Motor neuron (in vitro differentiated cells): ENCODE data around the gene RAPGEF5. TPM values are rescaled to one million over a fixed set of nuclear protein-coding genes. Genes with fewer than 3 reads are reported as not detected.
A peak's percentile ranks its signal among the peaks of the same experiment; 100 is the strongest.

Experiments used
- ATAC-seq, 8 experiments: fragments of 200-7000 bp; cut with Tn5 transposase; replicated peaks in 6 of 8; 2 replicates each; pipeline ENCODE4 v1.8.0; 2021; ENCODE audit warnings: mild to moderate bottlenecking in 8 of 8, moderate library complexity in 8 of 8
- H3K27ac ChIP-seq, 2 donors: fragments of 250-450 bp; sonication (Bioruptor Pico); 2 replicates each; pipeline ENCODE4 v1.9.0; 2021; ENCODE audit warnings: antibody characterized with exemption in 2 of 2, mild to moderate bottlenecking in 2 of 2, moderate library complexity in 1 of 2
- H3K4me1 ChIP-seq, 2 donors: fragments of 250-450 bp; sonication (Bioruptor Pico); replicated peaks in 1 of 2; 2 replicates each; pipeline ENCODE4 v1.6.1; 2021; ENCODE audit warnings: antibody characterized with exemption in 2 of 2, mild to moderate bottlenecking in 2 of 2, moderate library complexity in 1 of 2
- H3K4me3 ChIP-seq, 5 donors: fragments of 250-450 bp; sonication (Bioruptor Pico); 2 replicates each; pipeline ENCODE4 v1.9.0; 2021; ENCODE audit warnings: antibody characterized with exemption in 5 of 5, mild to moderate bottlenecking in 5 of 5, moderate library complexity in 4 of 5
- WGBS, 10 experiments: fragments of 450-650 bp; shearing (Covaris generic); methylation state at CpG; one replicate each; pipeline ENCODE4 v1.0.0; 2022; 5-methylcytosine and 5-hydroxymethylcytosine counted together
- in situ Hi-C, 9 experiments: fragments of 400-800 bp; cut with MboI; loops; one replicate each; pipeline ENCODE4 v1.15.0; 2021; ENCODE audit warnings: low sequenced_read_pairs in 9 of 9, low pct_unique_long_range_greater_than_20kb in 2 of 9; ENCODE audit not compliant: unreplicated experiment in 9 of 9
- total RNA-seq, 8 experiments: library from RNA; unstranded; fragments of 300-600 nt; gene quantifications; 2 replicates each; pipeline versions ENCODE4 v1.2.3 to v1.2.4, GENCODE V29; 2022

The RAPGEF5 gene
- total RNA-seq, 8 experiments from 2014 or later, result 4.6 to 22.2 (median 14.2) TPM

- Histone ChIP-seq H3K4me3 (no peak overlapping the region), H3K4me1 (no peaks in the 10 kb centered on the region), H3K27ac (no peak overlapping the region)
- in situ Hi-C loops, result no loop called here
- 0 to 81% (median 62%) methylated on average over 1 to 11 of the region's 13 CpGs; no CpG with 5 or more reads in 1 of the 10 experiments for WGBS, 10 experiments
- ATAC-seq, result peak in 5 of 8 experiments; percentile 38 to 99 (median 49)
Observed at GRCh38 chr7:22393913-22394729, 37.2 kb upstream of the RAPGEF5 start.

GRCh38 chr7:22390516-22390915 is 33.6 kb upstream of the RAPGEF5 start:
- WGBS, 10 experiments, result 0 to 83% (median 43%) methylated on average over 1 of the region's 1 CpG; no CpG with 5 or more reads in 5 of the 10 experiments
- H3K4me1 ChIP-seq, result no peaks in the 10 kb centered on the region
- in situ Hi-C loops, result no loop called here
- no peak overlapping the region for H3K27ac ChIP-seq
- no peak overlapping the region for H3K4me3 ChIP-seq
- no peak for ATAC-seq

- 67 to 93% (median 84%) methylated on average over 1 to 2 of the region's 2 CpGs; no CpG with 5 or more reads in 3 of the 10 experiments for WGBS, 10 experiments
- in situ Hi-C loops, result no loop called here
- no peaks in the 10 kb centered on the region for H3K4me1 ChIP-seq
- no peak for ATAC-seq
- no peak overlapping the region for H3K27ac ChIP-seq
- no peak overlapping the region for H3K4me3 ChIP-seq
Observed at GRCh38 chr7:22389892-22390291, 32.9 kb upstream of the RAPGEF5 start.

- WGBS, 10 experiments, result 0 to 100% (median 59%) methylated on average over 1 to 3 of the region's 4 CpGs; no CpG with 5 or more reads in 2 of the 10 experiments
- no peak for ATAC-seq
- H3K4me1 ChIP-seq, result no peaks in the 10 kb centered on the region
- in situ Hi-C loops, result no loop called here
- H3K4me3 ChIP-seq, result no peak overlapping the region
- H3K27ac ChIP-seq, result no peak overlapping the region
Observed at GRCh38 chr7:22387583-22387982, 30.6 kb upstream of the RAPGEF5 start.

GRCh38 chr7:22386865-22387264 is 29.9 kb upstream of the RAPGEF5 start:
- in situ Hi-C loops, result no loop called here
- WGBS, 10 experiments, result 0 to 100% (median 78%) methylated on average over 1 of the region's 1 CpG; no CpG with 5 or more reads in 3 of the 10 experiments
- H3K4me3 ChIP-seq, result no peak overlapping the region
- H3K4me1 ChIP-seq, result no peaks in the 10 kb centered on the region
- no peak overlapping the region for H3K27ac ChIP-seq
- no peak for ATAC-seq

- 67 to 100% (median 98%) methylated on average over 1 to 2 of the region's 2 CpGs; no CpG with 5 or more reads in 2 of the 10 experiments for WGBS, 10 experiments
- Histone ChIP-seq H3K4me1 (no peaks in the 10 kb centered on the region), H3K27ac (no peak overlapping the region), H3K4me3 (no peak overlapping the region)
- no peak for ATAC-seq
- in situ Hi-C loops, result no loop called here
Observed at GRCh38 chr7:22386206-22386858, 29.4 kb upstream of the RAPGEF5 start.

- 26 to 94% (median 83%) methylated on average over 1 to 4 of the region's 4 CpGs; no CpG with 5 or more reads in 1 of the 10 experiments for WGBS, 10 experiments
- in situ Hi-C loops, result no loop called here
- Histone ChIP-seq H3K27ac (no peak overlapping the region), H3K4me1 (no peaks in the 10 kb centered on the region), H3K4me3 (no peak overlapping the region)
- no peak for ATAC-seq
Observed at GRCh38 chr7:22385326-22385725, 28.4 kb upstream of the RAPGEF5 start.

GRCh38 chr7:22380333-22380732 is 23.4 kb upstream of the RAPGEF5 start:
- WGBS, 10 experiments, result 71 to 100% (median 100%) methylated on average over 1 of the region's 2 CpGs; no CpG with 5 or more reads in 5 of the 10 experiments
- H3K4me1 ChIP-seq, result peaks cover 10 to 12% of the 10 kb centered on the region in 2 donors
- H3K27ac ChIP-seq, result no peak overlapping the region
- no peak overlapping the region for H3K4me3 ChIP-seq
- in situ Hi-C loops, result no loop called here
- ATAC-seq, result no peak

- Histone ChIP-seq H3K4me1 (peaks cover 10 to 12% of the 10 kb centered on the region in 2 donors), H3K27ac (no peak overlapping the region), H3K4me3 (no peak overlapping the region)
- WGBS, 10 experiments, result 45 to 100% (median 71%) methylated on average over 2 to 6 of the region's 7 CpGs; no CpG with 5 or more reads in 1 of the 10 experiments
- in situ Hi-C loops, result no loop called here
- ATAC-seq, result peak in 4 of 8 experiments; percentile 17 to 70 (median 19)
Observed at GRCh38 chr7:22378199-22378980, 21.4 kb upstream of the RAPGEF5 start.

- no peak overlapping the region for H3K4me3 ChIP-seq
- WGBS, 10 experiments, result 20 to 75% (median 50%) methylated on average over 1 to 2 of the region's 2 CpGs; no CpG with 5 or more reads in 3 of the 10 experiments
- in situ Hi-C loops, result no loop called here
- peak overlapping the region in 1 of 2 donors; percentile 4 for H3K27ac ChIP-seq
- ATAC-seq, result peak in 4 of 8 experiments; percentile 51 to 63 (median 54)
- H3K4me1 ChIP-seq, result peaks cover 10 to 12% of the 10 kb centered on the region in 2 donors
Observed at GRCh38 chr7:22377703-22378102, 20.7 kb upstream of the RAPGEF5 start.

GRCh38 chr7:22375359-22376048 is 18.6 kb upstream of the RAPGEF5 start:
- in situ Hi-C loops, result no loop called here
- no peak overlapping the region for H3K27ac ChIP-seq
- 80% methylated on average over 2 of the region's 2 CpGs; no CpG with 5 or more reads in 9 of the 10 experiments for WGBS, 10 experiments
- peaks cover 10 to 12% of the 10 kb centered on the region in 2 donors for H3K4me1 ChIP-seq
- H3K4me3 ChIP-seq, result no peak overlapping the region
- ATAC-seq, result peak in 5 of 8 experiments; percentile 61 to 92 (median 71)

GRCh38 chr7:22373911-22374310 is 17.0 kb upstream of the RAPGEF5 start:
- peak in 3 of 8 experiments; percentile 16 to 54 (median 22) for ATAC-seq
- WGBS, 10 experiments, result 67 to 100% (median 100%) methylated on average over 1 to 2 of the region's 2 CpGs; no CpG with 5 or more reads in 4 of the 10 experiments
- Histone ChIP-seq H3K4me3 (no peak overlapping the region), H3K4me1 (peaks cover 10 to 12% of the 10 kb centered on the region in 2 donors), H3K27ac (no peak overlapping the region)
- in situ Hi-C loops, result no loop called here
